ENCODE data around the gene CCDC191. TPM values are rescaled to one million over a fixed set of nuclear protein-coding genes. Genes with fewer than 3 reads are reported as not detected.

Gene CCDC191
- total and polyA plus RNA-seq, 2 donors (not counting 1 experiment from before 2014, with no cell fraction given) = 1.7 to 3.3 TPM

DNA sequence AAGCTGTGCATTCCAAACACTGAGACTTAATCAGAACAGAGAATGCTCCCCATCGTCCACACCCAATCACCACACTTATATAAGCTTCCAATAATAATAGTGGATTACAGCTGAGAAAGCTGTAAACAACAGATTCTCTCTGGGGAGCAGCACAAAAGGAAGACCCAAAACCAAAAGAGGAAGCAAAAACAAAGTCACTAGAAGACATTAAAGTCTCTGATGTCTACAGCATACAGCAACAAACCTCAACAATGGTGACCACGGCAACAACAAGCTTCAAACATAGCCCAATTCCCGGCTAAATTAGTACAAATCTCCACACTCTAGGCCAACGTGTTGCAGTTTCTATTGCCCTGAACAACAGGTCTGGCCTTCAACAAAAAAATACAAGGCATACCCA lies 70.8 kb downstream of the CCDC191 start:
- Histone ChIP-seq H3K9me3 (ENCODE audit: control insufficient read depth, insufficient read depth, low read depth, low read length) (no peaks in the 10 kb centered on the region), H3K27me3 (ENCODE audit: control insufficient read depth, insufficient read depth, low read length) (no peaks in the 10 kb centered on the region), H2AFZ (ENCODE audit: low read length) (no peak overlapping the region), H3K27ac (ENCODE audit: insufficient read depth, low read length) (no peak overlapping the region), H3K9ac (ENCODE audit: insufficient read depth, low read length) (no peak overlapping the region), H3K4me2 (ENCODE audit: extremely low read depth, insufficient read depth, low read length) (no peak overlapping the region), H3K4me3 (replicated peaks in 1 of 4; ENCODE audit: control extremely low read depth in 1 of 4, insufficient read depth in 1 of 4, low read depth in 3 of 4, low read length in 4 of 4) (no peak overlapping the region), H3K79me2 (ENCODE audit: control insufficient read depth, insufficient read depth, low read length) (no peaks in the 10 kb centered on the region), H3K36me3 (ENCODE audit: control insufficient read depth, insufficient read depth, low read length) (no peaks in the 10 kb centered on the region), H4K20me1 (ENCODE audit: control insufficient read depth, extremely low read depth, insufficient read depth, low read length) (no peaks in the 10 kb centered on the region), H3K4me1 (ENCODE audit: control insufficient read depth, extremely low read depth, insufficient read depth, low read length) (no peaks in the 10 kb centered on the region)
- TF ChIP-seq, protein P1, sequence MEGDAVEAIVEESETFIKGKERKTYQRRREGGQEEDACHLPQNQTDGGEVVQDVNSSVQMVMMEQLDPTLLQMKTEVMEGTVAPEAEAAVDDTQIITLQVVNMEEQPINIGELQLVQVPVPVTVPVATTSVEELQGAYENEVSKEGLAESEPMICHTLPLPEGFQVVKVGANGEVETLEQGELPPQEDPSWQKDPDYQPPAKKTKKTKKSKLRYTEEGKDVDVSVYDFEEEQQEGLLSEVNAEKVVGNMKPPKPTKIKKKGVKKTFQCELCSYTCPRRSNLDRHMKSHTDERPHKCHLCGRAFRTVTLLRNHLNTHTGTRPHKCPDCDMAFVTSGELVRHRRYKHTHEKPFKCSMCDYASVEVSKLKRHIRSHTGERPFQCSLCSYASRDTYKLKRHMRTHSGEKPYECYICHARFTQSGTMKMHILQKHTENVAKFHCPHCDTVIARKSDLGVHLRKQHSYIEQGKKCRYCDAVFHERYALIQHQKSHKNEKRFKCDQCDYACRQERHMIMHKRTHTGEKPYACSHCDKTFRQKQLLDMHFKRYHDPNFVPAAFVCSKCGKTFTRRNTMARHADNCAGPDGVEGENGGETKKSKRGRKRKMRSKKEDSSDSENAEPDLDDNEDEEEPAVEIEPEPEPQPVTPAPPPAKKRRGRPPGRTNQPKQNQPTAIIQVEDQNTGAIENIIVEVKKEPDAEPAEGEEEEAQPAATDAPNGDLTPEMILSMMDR (conservative IDR thresholded peaks at IDR 0.05 in 1 of 2, IDR thresholded peaks at IDR 0.05 in 1 of 2; ENCODE audit: low read depth in 1 of 2, low read length in 2 of 2) = no peak
- TF ChIP-seq EZH2 (IDR thresholded peaks at IDR 0.05; ENCODE audit: low read length, missing control alignments) = no peak
- no peak for DNase-seq (ENCODE audit: low read depth in 2 of 2)

DNA sequence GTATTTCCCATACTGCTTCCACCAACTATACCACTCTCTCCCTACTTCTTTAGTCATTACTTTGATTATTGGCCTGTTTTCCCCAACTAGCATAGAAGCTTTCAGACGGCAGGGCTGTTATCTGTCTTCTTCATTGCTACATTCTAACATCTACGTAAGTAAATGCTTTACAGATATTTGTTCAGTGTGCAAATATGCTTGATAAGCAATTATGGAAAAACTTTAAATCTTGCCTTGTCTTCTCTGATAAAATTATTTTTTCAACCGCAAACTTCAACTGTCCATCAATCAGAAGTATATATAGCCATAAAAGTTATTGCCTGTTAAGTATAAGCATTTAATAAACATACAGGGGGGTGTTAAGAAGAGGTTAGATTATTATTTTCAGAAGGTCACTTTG lies 72.8 kb downstream of the CCDC191 start:
- TF ChIP-seq, protein P1 (conservative IDR thresholded peaks at IDR 0.05 in 1 of 2, IDR thresholded peaks at IDR 0.05 in 1 of 2; ENCODE audit: low read depth in 1 of 2, low read length in 2 of 2) = no peak
- no peak for TF ChIP-seq EZH2 (IDR thresholded peaks at IDR 0.05; ENCODE audit: low read length, missing control alignments)
- Histone ChIP-seq H3K79me2 (ENCODE audit: control insufficient read depth, insufficient read depth, low read length) (no peaks in the 10 kb centered on the region), H3K4me1 (ENCODE audit: control insufficient read depth, extremely low read depth, insufficient read depth, low read length) (no peaks in the 10 kb centered on the region), H3K4me3 (replicated peaks in 1 of 4; ENCODE audit: control extremely low read depth in 1 of 4, insufficient read depth in 1 of 4, low read depth in 3 of 4, low read length in 4 of 4) (no peak overlapping the region), H3K9me3 (ENCODE audit: control insufficient read depth, insufficient read depth, low read depth, low read length) (no peaks in the 10 kb centered on the region), H2AFZ (ENCODE audit: low read length) (no peak overlapping the region), H3K27ac (ENCODE audit: insufficient read depth, low read length) (no peak overlapping the region), H4K20me1 (ENCODE audit: control insufficient read depth, extremely low read depth, insufficient read depth, low read length) (no peaks in the 10 kb centered on the region), H3K36me3 (ENCODE audit: control insufficient read depth, insufficient read depth, low read length) (no peaks in the 10 kb centered on the region), H3K4me2 (ENCODE audit: extremely low read depth, insufficient read depth, low read length) (no peak overlapping the region), H3K27me3 (ENCODE audit: control insufficient read depth, insufficient read depth, low read length) (no peaks in the 10 kb centered on the region), H3K9ac (ENCODE audit: insufficient read depth, low read length) (no peak overlapping the region)
- no peak for DNase-seq (ENCODE audit: low read depth in 2 of 2)

DNA sequence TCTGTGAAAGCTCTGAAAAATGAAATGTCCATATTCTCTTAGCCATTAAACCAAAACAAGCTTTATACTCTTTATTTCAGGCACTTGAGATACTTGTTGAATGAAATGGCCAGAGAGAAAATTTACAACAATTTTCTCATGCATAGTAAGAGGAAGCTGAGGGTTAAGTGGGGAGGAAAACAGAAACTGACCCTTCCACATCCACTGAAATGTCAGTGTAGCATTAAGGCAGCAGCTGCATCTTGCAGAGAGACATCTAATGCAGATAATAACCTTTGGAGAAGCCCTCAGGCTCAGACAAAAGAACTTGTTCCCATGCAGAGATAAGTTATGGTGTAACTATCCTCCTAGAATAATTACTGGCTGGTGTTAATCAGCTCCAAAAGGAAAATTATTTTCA lies 74.5 kb downstream of the CCDC191 start:
- DNase-seq (ENCODE audit: low read depth in 2 of 2) = no peak
- Histone ChIP-seq H3K4me3 (replicated peaks in 1 of 4; ENCODE audit: control extremely low read depth in 1 of 4, insufficient read depth in 1 of 4, low read depth in 3 of 4, low read length in 4 of 4) (no peak overlapping the region), H3K4me1 (ENCODE audit: control insufficient read depth, extremely low read depth, insufficient read depth, low read length) (no peaks in the 10 kb centered on the region), H2AFZ (ENCODE audit: low read length) (no peak overlapping the region), H3K9me3 (ENCODE audit: control insufficient read depth, insufficient read depth, low read depth, low read length) (no peaks in the 10 kb centered on the region), H3K36me3 (ENCODE audit: control insufficient read depth, insufficient read depth, low read length) (no peaks in the 10 kb centered on the region), H4K20me1 (ENCODE audit: control insufficient read depth, extremely low read depth, insufficient read depth, low read length) (no peaks in the 10 kb centered on the region), H3K4me2 (ENCODE audit: extremely low read depth, insufficient read depth, low read length) (no peak overlapping the region), H3K79me2 (ENCODE audit: control insufficient read depth, insufficient read depth, low read length) (no peaks in the 10 kb centered on the region), H3K27ac (ENCODE audit: insufficient read depth, low read length) (no peak overlapping the region), H3K27me3 (ENCODE audit: control insufficient read depth, insufficient read depth, low read length) (no peaks in the 10 kb centered on the region), H3K9ac (ENCODE audit: insufficient read depth, low read length) (no peak overlapping the region)
- TF ChIP-seq EZH2 (IDR thresholded peaks at IDR 0.05; ENCODE audit: low read length, missing control alignments) = no peak
- TF ChIP-seq, protein P1 (conservative IDR thresholded peaks at IDR 0.05 in 1 of 2, IDR thresholded peaks at IDR 0.05 in 1 of 2; ENCODE audit: low read depth in 1 of 2, low read length in 2 of 2) = no peak
